Esophagus muscularis mucosa (tissue), 3 donors: Measurements from ENCODE around the gene FAM180B.

Experiments
- POLR2A ChIP-seq: fragments of 450-650 bp; IDR thresholded peaks from one replicate; pipeline ENCODE4 v1.6.1; 2017; ENCODE audit warnings: antibody characterized with exemption, moderate library complexity, mild to moderate bottlenecking, low read depth
- POLR2AphosphoS5 ChIP-seq, 2 donors: sonication (generic); formaldehyde crosslinking; IDR thresholded peaks; one replicate each; pipeline ENCODE4 v1.6.1; 2017; ENCODE audit warnings: antibody characterized with exemption in 2 of 2
- TF ChIP-seq, protein P1 (sequence below), 3 experiments: fragments of 200-600 bp in 2 of 3; fragments of 450-650 bp in 1 of 3; sonication (generic) in 2 of 3; IDR thresholded peaks; one replicate each; pipeline ENCODE4 v1.5.1; 2017 to 2019; ENCODE audit warnings: antibody characterized with exemption in 3 of 3, mild to moderate bottlenecking in 2 of 3, moderate library complexity in 1 of 3

DNA sequence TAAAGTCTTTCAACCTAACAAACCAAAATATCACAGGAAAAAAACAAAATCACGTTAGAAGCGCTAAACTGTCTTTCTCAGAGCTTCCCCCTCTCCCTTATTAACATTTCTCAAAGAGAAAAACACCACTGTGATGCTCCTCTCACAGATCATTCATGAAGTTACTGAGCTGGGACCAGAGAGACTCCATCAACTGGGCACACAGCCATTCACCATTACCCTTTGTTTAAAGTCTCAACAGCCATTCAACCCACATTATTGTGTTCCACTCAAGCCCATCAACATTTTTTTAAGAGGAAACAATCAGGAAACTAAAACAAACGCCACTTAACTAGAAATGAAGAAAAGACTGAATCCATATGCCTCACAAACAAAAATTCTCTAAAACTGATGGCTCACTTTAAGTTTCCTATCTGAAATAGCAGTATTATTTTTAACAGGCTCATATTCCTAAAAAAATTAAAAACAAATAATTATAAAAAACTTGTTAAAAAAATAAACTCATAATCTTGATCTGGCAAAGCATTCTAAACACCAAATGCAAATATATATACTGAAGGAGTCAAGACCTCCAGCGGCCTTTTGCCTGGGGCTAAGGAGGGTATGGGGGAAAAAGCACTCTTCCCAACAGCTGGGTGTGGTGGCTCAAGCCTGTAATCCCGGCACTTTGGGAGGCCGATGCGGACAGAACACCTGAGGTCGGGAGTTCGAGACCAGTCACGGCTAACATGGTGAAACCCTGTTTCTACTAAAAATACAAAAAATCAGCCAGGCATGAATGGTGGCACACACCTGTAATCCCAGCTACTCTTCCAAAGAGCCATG, 47.5 kb upstream of the FAM180B start:
- TF ChIP-seq, protein P1, sequence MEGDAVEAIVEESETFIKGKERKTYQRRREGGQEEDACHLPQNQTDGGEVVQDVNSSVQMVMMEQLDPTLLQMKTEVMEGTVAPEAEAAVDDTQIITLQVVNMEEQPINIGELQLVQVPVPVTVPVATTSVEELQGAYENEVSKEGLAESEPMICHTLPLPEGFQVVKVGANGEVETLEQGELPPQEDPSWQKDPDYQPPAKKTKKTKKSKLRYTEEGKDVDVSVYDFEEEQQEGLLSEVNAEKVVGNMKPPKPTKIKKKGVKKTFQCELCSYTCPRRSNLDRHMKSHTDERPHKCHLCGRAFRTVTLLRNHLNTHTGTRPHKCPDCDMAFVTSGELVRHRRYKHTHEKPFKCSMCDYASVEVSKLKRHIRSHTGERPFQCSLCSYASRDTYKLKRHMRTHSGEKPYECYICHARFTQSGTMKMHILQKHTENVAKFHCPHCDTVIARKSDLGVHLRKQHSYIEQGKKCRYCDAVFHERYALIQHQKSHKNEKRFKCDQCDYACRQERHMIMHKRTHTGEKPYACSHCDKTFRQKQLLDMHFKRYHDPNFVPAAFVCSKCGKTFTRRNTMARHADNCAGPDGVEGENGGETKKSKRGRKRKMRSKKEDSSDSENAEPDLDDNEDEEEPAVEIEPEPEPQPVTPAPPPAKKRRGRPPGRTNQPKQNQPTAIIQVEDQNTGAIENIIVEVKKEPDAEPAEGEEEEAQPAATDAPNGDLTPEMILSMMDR (IDR thresholded peaks at IDR 0.05) = no peak
- no peak for TF ChIP-seq POLR2A
- no peak for TF ChIP-seq POLR2AphosphoS5 (IDR thresholded peaks at IDR 0.05)
